H1 (cell line): Measurements from ENCODE around the gene CCDC78. TPM values are rescaled to one million over a fixed set of nuclear protein-coding genes. Genes with fewer than 3 reads are reported as not detected.

Experiments used
- CHD7 ChIP-seq: fragments of 300-600 bp; sonication (generic); IDR thresholded peaks from 2 replicates; pipeline ENCODE4 v1.7.1; 2012; ENCODE audit warnings: low read length, moderate library complexity, mild to moderate bottlenecking, inconsistent platforms; ENCODE audit not compliant: insufficient replicate concordance
- MAFK ChIP-seq: IDR thresholded peaks from 2 replicates; pipeline ENCODE4 v1.6.1; 2012; ENCODE audit warnings: low read depth, mild to moderate bottlenecking, improper control_type of control experiment, low read length
- SP4 ChIP-seq: IDR thresholded peaks from 2 replicates; pipeline ENCODE4 v1.6.1; 2012; ENCODE audit warnings: low read length, inconsistent platforms
- polyA plus RNA-seq, 7 experiments: library from polyadenylated mRNA; depleted of rRNA in 3 of 7; stranded (reverse) in 5 of 7; unstranded in 2 of 7; fragments of >200 nt in 5 of 7; fragments of 200-250 nt in 2 of 7; gene quantifications; 1 replicate in 5 of 7; 2 replicates in 1 of 7; 4 replicates in 1 of 7; pipeline versions ENCODE4 v1.2.1 to v1.2.3, GENCODE V29; 2011 to 2013; ENCODE audit warnings: missing spikeins in 2 of 7, mixed read lengths in 2 of 7
- total RNA-seq: library from RNA; stranded (reverse); fragmentation: NEBNext Ultra II Directional; extraction: Animal tissue kit (Norgen Biotek cat#: 25700); gene quantifications from 2 replicates; pipeline ENCODE4 v1.2.1, GENCODE V29; 2021

The CCDC78 gene
- total and polyA plus RNA-seq, 2 of the 8 experiments (the other 6 are each of a cell fraction or from before 2014, with no cell fraction given): 7.1 to 8.5 TPM

- no peak for TF ChIP-seq CHD7
- no peak for TF ChIP-seq MAFK
- no peak for TF ChIP-seq SP4
These were observed 40.0 kb upstream of the CCDC78 start (continued) for GRCh38 chr16:766008-766819.
